OCI-M1 (cell line): Measurements from ENCODE around the gene MACROD2.

Source experiments
- DNase-seq: peaks from one replicate; lab custom pipeline; 2025; lab: John Stamatoyannopoulos, UW

MACROD2 gene

DNA sequence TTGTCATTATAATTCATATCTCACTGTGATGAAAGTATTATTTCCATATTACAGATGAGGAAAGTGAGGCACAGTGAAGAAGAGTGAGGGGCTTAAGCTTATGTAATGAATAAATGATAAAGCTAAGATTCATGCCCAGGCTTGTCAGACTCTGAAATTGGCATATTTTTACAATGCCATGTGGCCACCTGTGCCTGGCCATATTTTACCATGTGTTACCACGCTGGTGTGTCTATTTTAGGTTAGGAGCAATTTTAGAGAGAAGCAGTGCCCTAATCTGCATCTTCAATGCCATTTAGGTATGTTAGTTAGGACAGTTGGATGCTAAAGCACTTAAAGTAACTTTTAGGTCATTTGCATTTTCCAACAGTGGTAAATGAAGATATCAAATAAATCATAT is 530.1 kb downstream of the MACROD2 start:
- DNase-seq: no peak

DNA sequence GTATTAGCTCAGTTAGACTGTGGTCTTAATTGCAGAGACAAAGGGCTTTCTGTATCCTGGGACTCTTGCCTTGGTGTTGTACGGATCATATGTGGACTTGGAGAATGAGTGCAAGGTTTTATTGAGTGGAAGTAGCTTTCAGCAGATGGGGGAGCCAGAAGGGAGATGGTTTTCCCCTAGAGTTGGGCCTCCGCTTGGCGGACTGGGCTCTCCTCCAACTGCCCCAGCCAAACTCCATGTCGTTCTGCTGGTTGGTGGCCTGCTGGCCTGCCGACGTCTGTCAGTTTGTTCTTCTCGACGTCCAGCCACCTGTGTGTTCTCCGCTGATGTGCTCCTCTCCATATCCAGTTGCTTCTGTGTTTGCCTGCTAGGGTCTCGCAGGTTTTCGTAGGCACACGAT is 531.6 kb downstream of the MACROD2 start:
- no peak for DNase-seq

DNA sequence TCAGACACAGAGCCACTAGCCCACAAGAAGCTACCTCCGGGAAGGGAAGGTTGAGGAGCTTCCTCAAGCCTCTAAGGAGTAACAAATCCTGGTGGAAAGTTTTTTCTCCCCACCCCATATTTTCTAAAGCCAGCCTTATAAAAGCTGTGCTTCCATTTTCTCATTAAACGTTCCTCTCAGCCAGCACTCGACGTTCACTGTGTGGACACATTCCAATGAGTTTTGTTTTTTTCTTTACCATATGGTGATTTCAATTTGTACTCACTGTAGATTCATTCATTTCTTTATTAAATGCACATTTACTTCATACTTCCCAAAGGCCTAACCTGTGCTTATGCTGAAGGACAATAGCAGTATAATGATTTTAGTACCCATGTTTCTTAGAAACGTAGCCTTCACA is 536.5 kb downstream of the MACROD2 start:
- no peak for DNase-seq

DNA sequence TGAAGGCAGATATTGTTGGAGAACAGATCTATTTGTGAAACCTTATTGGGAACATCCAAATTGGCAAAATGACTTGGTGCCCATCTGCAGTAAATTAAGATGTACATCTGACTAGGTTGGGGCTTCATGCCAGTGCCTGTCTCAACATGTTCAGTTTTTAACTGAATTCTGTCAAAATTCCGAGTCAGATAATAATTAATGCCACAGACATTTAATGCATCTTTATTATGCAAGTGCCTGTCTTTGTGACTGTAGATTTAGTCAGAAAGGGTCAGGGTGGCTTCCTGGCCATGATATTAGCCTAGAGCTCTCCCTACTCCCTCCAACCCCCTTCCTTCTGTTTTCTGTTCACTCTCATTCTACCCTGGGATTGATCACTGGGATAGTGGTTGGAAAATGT is 541.4 kb downstream of the MACROD2 start:
- DNase-seq: no peak

DNA sequence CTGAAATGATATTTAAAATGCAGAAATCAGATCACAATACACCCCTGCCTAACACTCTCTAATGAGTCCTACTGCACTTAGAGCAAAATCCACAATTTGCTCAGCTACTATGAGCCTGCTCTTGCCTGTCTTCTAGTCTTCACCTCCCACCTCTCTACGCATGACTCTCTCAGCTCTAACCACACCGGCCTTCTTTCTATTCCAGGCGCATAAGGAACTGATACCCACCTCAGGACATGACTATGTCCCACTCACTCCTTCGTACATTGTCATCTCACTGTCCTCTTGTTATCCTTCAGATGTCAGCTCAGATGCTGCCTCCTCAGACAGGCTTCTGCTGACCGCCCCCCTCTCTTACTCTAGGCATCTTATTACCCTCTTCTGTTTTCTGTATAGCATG is 543.1 kb downstream of the MACROD2 start:
- DNase-seq: no peak

DNA sequence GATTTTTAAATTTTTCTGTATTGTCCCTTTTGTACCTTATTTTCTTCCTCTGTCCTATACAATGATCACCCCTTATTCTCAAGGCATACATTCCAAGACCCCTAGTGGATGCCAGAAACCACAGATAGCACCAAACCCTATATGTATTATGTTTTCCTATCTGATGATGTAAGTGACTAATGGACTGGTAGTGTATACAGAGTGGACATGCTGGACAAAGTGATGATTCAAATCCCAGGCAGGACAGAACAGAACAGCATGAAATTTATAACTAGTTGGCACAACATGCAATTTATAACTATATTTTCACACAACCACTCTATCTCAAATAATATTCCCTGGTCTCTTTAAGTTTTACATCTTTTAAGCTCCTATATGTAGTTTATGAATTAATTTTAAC is 547.7 kb downstream of the MACROD2 start:
- DNase-seq: no peak

DNA sequence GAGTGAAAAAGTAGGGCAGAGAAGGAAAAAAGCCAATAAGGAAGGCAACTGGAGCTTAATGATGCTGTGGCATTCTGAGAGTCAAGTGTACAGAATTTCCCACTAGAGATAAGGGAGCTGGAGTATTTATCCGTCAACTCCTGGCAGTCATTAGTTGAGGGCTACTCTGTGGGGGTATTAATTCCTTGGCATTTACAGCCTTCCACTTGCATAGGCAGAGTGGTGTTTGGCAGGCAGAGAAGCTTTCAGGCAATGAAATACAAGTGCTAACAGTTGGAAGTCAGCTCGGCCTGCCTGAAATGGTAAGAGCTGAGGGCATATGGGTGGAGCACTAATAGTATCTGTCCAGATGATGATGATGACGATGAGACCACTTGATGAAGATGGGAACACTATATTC is 549.4 kb downstream of the MACROD2 start:
- no peak for DNase-seq

DNA sequence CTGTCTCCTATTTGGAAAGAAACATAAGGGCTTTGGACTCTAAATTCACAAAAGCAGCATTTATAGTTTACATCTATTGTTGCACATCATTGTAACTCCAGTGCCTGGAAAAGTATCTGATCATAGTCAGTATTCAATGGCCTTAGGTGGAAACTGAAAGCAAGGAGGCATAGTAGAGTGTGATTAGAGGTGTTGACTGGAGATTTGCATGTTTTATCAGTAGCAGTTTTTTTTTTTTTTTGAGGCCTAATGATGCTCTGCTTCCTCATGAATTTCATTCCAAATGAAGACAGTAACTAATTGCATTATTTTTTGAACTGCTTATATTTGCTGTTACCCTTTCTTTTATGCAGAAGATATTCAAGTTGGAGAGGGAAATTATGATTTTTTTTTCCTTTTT is 555.3 kb downstream of the MACROD2 start:
- no peak for DNase-seq

DNA sequence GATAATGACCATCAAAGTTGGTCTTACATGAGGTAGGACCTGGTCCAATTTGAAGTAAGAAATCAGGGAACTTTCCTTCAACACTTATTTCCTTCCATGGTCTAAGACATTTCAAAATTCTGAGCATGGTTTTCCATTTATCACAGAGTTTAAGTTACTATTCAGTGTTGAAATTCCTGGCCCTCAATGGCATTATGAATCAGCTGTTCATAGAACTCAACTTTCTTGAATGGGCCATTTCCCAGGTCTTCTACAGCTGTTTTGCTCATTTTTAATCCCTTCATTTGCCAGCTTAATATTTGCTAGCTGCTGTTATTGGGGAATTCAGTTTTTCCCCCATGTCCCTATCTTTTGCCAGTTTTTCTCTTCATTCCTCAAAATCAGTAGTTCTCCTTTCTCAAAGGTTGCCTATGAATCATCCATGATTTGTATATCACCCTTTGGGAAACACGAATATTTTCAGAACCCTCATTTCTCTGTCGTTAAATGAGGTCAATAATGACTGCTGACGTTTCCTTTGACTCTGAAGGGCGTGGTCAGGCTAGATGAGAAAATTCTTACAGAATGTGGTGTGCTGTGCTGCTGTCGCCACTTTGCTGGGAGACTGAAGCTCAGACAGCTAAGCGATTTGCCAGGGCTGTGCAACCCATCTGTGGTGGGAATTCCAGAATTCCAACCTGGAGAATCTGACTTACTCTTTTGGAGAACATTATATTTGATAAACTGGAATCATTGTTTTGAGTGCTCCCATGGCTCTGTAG is 558.6 kb downstream of the MACROD2 start:
- DNase-seq: no peak

DNA sequence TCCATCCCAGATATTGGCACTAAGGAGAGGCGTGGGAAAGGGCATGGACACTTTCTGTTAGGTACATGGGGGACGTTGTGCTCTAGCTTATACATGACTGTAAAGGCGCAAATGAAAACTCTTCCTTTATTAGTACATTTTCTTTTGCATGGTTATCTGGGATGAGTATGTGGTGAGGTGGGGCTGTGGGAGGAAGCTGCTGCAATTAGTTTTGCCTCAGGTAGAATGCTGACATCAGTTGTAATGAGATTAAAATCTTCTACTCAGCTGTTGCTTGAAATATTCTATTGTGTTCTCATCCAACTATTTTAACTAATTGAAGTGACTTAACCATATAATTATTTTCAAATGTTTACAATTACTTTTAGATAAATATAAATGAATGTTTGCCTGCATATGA is 560.4 kb downstream of the MACROD2 start:
- no peak for DNase-seq

DNA sequence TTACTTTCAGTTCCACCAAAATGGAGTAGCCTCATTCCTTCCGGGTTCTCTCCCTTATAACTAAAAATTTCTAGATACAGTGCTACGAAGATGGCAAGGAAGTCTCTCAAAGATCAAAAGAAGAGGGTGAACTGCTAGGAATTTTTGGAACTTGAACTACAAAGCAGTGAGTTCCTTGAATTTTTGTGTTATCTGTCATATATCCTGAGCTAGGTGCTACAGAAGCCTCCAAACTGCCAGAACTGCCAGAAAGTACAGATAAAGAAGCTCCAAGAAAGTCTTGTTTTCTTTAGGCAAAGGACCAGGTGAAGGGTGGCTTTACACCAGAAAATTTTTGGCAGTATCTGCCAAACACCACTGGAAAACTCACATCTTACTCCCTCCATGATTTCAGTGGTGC is 560.9 kb downstream of the MACROD2 start:
- no peak for DNase-seq

DNA sequence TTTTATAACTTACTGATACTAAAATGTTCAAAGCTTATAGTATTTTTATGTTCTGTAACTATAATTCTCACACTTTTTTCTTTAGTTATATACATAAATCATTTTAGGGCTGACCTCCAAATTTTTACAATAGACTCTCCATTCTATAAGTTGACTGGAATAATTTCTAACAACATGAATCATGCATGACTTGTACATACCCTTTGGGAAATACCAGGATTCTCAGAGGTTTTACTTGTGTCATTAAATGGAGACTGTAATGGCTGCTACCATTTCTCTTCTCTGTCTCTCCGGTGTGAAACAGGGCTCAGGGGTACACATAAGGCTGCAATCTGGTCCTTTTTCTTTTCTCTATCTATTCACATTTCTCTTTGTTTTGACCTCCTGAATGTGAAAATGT is 564.3 kb downstream of the MACROD2 start:
- DNase-seq: no peak

DNA sequence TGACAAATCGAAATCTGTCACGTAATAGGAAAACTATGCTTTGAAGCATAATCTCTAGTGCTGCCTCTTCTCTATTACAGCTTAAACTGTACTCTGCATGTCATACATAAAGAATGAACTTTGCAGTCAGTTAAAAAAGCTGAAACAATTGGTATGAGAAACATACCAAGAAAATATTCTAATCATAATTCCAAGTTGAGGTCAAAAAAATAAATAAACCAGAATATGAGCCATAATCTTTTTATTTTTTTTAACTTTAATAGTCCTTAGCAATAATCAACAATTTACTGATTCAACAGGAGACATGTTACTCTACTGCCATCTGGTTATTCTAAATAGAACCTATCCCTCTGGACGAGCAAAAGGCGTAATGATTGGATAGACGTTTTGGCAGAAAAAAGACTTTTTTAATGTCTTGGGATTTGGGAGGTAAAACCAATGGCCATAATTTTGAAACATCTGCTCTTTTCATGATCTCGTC is 566.5 kb downstream of the MACROD2 start:
- DNase-seq: no peak

DNA sequence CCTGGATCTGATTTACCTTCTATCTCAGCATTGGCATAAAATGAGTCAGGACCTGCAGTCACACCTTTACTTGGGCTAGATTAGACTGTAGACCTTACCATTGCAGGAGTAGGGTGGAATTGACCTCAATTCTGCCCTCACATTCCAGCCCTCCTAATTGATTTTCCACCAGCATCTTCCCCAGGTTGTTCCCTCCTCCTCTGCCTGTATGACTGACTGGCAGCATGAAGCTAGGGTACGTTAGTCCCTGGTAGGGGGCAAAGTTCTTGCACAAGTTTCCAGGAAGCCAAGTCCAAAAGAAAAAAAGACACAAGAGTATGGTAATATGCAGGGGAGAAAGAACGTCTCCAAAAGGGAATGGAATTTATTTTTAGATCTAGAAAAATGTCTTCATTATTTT is 567.7 kb downstream of the MACROD2 start:
- no peak for DNase-seq

DNA sequence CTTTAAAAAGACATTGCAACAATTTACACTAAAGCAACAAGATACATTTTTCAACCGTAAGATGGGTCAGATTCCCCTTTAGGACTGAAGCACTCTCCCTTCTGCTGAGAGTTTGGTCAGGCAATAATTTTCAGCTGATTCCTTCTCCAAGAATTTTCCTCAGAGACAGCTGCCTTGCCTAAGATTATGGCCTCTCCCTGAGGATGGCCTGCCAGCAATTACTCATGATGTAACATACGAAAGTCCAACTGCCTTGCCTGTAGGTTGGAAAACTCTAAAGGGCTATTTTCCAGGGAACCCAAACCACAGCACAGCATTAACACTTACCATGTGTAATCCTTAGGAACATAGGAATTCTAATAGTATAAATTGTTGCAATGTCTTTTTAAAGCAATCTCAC is 571.2 kb downstream of the MACROD2 start:
- no peak for DNase-seq

DNA sequence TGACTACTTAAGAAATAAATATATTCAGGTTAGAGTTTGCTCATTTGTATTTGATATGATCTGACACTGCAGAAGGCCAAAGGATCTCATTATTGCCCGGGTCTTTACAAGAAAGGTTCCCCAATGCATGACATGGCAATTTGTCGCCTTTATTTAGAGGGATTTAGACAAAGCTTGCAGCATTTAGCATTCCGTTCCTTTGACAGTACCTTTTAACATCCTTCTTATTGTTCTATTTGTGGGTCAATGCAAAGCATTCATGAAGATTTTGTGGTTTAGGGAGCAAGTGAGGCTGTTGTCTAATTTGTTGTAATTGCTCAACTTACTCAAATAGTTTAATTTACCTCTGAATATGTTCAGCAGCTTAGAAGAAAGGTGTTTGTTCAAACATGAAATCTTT is 572.9 kb downstream of the MACROD2 start:
- DNase-seq: no peak

DNA sequence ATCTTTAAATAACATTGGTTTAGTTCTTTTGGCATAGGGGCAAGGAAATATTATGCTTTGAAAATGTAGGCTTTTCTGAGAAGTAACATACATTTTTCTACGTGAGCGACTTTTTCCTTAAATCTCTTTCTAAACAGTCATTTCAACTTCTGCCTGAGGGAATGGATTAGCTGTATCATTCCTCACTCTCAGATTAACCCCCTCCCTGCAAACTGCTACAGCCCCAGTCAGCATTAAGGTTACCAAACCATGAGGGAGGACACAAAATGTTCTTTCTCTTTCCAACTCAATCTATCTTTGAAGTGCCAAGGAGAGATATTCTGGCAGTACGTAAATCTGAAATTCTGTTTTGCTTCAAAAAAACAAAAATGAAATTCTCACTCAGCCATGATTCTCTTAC is 573.4 kb downstream of the MACROD2 start:
- DNase-seq: no peak

DNA sequence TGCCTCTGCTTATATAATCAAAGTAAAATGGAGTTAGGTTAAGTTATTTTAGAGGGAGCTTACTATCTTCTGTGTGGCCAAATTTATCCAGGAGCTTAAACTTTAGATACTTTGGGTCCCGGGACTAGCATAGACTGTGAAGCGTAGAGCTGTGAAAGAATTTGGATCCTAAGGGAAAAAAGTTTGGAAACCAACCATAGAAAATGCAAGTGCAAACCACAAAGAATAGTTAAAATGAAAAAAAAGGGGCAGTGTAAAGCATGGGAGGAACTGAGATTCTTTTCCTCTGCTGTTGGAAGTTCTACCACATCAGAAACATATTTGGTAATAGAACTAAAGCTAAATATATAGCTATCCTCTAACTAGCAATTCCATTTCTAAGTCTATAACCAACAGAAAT is 574.3 kb downstream of the MACROD2 start:
- no peak for DNase-seq

DNA sequence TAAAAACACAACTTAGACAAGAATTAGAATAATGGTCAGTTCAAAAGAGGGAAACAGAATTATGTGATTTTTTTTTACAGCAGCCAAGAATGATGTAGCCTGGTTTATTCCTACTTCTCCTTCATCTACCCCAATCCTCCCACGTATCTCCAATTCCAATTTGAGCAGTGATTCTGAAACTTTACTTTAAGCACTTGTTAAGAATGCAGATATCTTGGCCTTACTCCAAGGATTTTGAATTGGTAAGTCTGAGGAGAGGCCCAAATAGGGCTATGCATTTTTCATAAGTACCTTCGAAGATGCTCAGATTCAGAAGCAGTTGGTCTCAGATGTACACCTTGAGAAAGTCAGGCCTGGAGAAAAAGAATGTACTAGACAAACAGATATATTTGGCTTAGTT is 575.5 kb downstream of the MACROD2 start:
- no peak for DNase-seq

DNA sequence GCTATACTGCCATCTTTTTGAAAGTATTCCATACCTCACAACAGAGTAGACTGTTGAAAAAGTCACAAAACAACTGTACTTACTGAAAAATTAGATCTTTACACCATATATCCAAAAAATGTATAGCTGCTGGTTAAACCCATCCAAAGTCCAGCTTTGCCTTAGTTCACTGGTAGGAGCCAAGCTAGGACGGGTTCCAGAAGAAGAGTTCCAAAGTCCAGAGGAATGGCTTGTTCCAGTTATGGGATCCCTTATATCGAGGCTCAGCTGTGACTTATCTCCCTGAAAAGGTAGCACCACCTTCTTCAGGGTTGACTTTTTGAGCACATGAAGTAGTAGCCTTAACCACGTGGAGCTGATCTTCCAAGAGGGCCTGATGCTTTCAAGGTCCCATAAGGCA is 578.4 kb downstream of the MACROD2 start:
- no peak for DNase-seq

DNA sequence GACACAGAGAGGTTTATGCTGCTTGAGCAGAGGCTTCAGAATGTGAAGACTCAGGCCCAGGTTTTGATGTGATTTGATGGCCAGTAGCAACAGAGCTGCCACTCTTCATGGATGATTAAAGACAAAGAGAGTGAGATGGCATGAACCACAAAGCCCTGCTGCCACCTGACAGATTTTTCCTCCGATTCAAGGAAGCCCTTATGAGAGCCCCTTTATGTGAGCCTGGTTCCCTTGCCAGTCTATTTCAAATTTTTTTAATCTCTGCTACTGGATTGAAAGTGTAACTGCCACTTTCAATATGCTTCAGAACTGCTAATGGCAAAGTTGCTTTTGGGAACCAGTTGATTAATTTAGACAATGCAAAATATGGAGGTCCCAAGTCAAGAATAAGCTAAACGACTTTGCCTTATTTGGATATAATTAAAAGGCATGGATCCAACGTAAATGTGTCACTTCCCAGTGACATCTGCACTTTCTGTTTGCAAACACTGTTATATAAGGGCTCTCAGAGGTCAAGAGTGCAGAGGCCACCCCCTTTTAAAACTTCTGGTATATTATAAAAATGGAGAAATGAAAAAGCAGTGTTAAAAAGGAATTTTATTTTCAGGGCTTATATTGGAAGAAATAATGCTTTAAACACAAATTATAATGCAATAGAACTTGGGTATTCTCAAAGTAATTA is 581.0 kb downstream of the MACROD2 start:
- no peak for DNase-seq

DNA sequence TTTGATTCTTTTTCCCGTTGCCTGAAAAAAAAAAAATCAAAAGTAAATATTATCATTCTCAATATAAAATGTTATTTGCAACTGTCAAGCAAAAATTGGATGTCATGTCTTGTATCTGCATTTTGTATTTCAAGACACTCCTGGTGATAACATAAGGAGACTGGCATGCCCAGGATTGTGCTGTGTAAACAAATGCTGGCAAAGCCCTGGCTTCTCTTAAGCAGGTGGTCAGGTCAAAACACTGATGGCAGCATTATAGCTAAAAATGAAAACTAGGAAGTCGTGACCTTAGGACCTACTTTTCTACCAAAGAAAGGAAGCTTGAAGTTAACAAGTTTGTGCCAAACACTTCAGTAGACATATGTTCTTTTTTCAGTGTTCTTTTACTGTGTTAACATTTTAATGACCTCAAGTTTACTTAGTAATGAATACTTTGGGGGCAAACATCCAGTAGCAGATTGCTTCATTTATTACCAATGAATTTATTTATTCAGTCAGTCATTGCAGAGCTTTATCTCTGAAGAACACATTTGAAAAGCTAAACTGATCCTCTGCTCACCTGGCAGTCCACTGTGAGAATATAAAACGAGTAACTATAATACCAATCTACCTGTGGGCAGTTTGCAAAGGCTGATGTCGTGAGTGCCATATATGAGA is 585.2 kb downstream of the MACROD2 start:
- DNase-seq: no peak

DNA sequence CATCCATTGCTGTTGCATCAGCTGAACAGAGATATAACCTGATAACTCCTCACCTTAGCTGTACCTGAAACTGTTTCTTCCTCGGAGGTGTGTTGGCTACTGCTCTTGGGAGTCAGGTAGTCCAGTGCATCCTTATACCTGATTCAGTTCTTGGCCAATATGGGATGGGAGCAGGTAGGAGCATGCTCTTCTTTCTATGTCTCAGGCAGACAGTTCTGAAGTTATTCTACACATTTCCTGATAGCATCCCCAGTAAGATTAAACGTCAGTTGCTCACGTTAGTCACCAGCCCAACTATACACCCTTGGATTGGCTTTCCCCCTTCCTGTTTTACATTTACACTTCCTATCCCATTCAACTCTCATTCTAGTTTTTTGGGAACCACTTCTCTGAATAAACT is 586.4 kb downstream of the MACROD2 start:
- no peak for DNase-seq
